GM19467 (cell line): ENCODE data around the gene UBE2R2.
"Not testable (repeated sequence)": the region's sequence is repeated elsewhere in the genome, so short reads cannot be mapped to it uniquely, and the experiment has no call there.

Experiments
- ATAC-seq: cut with Tn5 transposase; IDR thresholded peaks from one replicate; pipeline ENCODE4 v1.9.1; 2021; ENCODE audit warnings: mild to moderate bottlenecking, moderate library complexity; ENCODE audit not compliant: unreplicated experiment

The UBE2R2 gene

GRCh38 chr9:33816327-33817252, at the start of gene UBE2R2:
Gene UBE2R2 (plus strand): TSS chr9:33817160. CDS start chr9:33817758, 598 bp downstream.
- ATAC-seq = peak; percentile 43

GRCh38 chr9:33770156-33770880, 46.6 kb upstream of the UBE2R2 start:
- not testable (repeated sequence) for ATAC-seq

GRCh38 chr9:33773135-33773534, 43.8 kb upstream of the UBE2R2 start:
- not testable (repeated sequence) for ATAC-seq

- not testable (repeated sequence) for ATAC-seq
Measured at GRCh38 chr9:33774074-33774659, 42.8 kb upstream of the UBE2R2 start.

GRCh38 chr9:33776578-33776977, 40.4 kb upstream of the UBE2R2 start:
- ATAC-seq = no peak

- peak; percentile 67 for ATAC-seq
Measured at GRCh38 chr9:33778700-33779351, 38.1 kb upstream of the UBE2R2 start.

GRCh38 chr9:33780276-33780675, 36.7 kb upstream of the UBE2R2 start:
- no peak for ATAC-seq

- ATAC-seq = no peak
Measured at GRCh38 chr9:33781736-33782135, 35.2 kb upstream of the UBE2R2 start.

GRCh38 chr9:33782395-33783152, 34.4 kb upstream of the UBE2R2 start:
- ATAC-seq = no peak

- no peak for ATAC-seq
Measured at GRCh38 chr9:33785914-33786313, 31.0 kb upstream of the UBE2R2 start.

- ATAC-seq = no peak
Measured at GRCh38 chr9:33786681-33787080, 30.3 kb upstream of the UBE2R2 start.

- ATAC-seq = no peak
Measured at GRCh38 chr9:33787839-33788238, 29.1 kb upstream of the UBE2R2 start.

GRCh38 chr9:33789429-33789828, 27.5 kb upstream of the UBE2R2 start:
- not testable (repeated sequence) for ATAC-seq

- no peak for ATAC-seq
Measured at GRCh38 chr9:33791117-33791516, 25.8 kb upstream of the UBE2R2 start.

GRCh38 chr9:33793496-33793895, 23.5 kb upstream of the UBE2R2 start:
- ATAC-seq = not testable (repeated sequence)

- ATAC-seq = no peak
Measured at GRCh38 chr9:33794560-33794959, 22.4 kb upstream of the UBE2R2 start.

- no peak for ATAC-seq
Measured at GRCh38 chr9:33795281-33795680, 21.7 kb upstream of the UBE2R2 start, which contains the start of gene PRSS3. Gene PRSS3 (plus strand): TSS chr9:33795561. CDS start chr9:33795574, 13 bp downstream.

- no peak for ATAC-seq
Measured at GRCh38 chr9:33795819-33796218, 21.1 kb upstream of the UBE2R2 start.

GRCh38 chr9:33796679-33797078, 20.3 kb upstream of the UBE2R2 start:
- ATAC-seq = not testable (repeated sequence)

GRCh38 chr9:33797837-33798236, 19.1 kb upstream of the UBE2R2 start:
- ATAC-seq = no peak
